HepG2 (cell line): ENCODE results near the gene IQCE. TPM values are rescaled to one million over a fixed set of nuclear protein-coding genes. Genes with fewer than 3 reads are reported as not detected.

Experiments used
- ATAC-seq: fragments of 200-7000 bp; cut with Tn5 transposase; 3 replicates; pipeline ENCODE4 v1.9.1; 2020; ENCODE audit warnings: mild to moderate bottlenecking, moderate library complexity
- BruUV-seq: library from RNA; stranded (reverse); fragments of 400-500 nt; replicated peaks from 2 replicates; lab custom pipeline; 2021; lab: Mats Ljungman, UMichigan
- CTCF ChIA-PET: fragments of 300-600 bp; formaldehyde crosslinking; extraction: SDS; loops from one replicate; lab custom pipeline; 2021; ENCODE audit warnings: low total read pairs, inconsistent platforms, low intra/inter-chr PET ratio; lab: Yijun Ruan, JAX
- POLR2A ChIA-PET: fragments of 350-600 bp; sonication (Branson Sonifier 250); formaldehyde crosslinking; loops from one replicate; lab custom pipeline; 2020; ENCODE audit warnings: antibody characterized with exemption, inconsistent platforms; lab: Yijun Ruan, JAX
- DNase-seq: peaks from one replicate; pipeline ENCODE4 v3.0.0-alpha.2; 2015; ENCODE audit warnings: low spot score
- FAIRE-seq: peaks from 3 replicates; lab custom pipeline; 2011; peaks lifted over from hg19 to GRCh38; lab: Jason Lieb, UNC
- H2AFZ ChIP-seq: one replicate; pipeline ENCODE4 v1.6.1; 2011; ENCODE audit warnings: low read length, inconsistent platforms
- H3K27ac ChIP-seq: fragments of 300-600 bp; 3 replicates; pipeline ENCODE4 v1.8.0; 2011; ENCODE audit warnings: mixed run types, mild to moderate bottlenecking, mixed read lengths, low read length, inconsistent platforms; ENCODE audit not compliant: insufficient read depth; ENCODE audit errors: extremely low read length
- H3K27me3 ChIP-seq, 2 experiments: fragments of 200-600 bp in 1 of 2; 2 replicates in 1 of 2; 3 replicates in 1 of 2; pipeline versions ENCODE4 v1.6.0 to v1.8.0; 2011; ENCODE audit warnings: low read length in 2 of 2, mild to moderate bottlenecking in 2 of 2, moderate library complexity in 2 of 2, inconsistent platforms in 1 of 2; ENCODE audit not compliant: insufficient read depth in 2 of 2, control insufficient read depth in 1 of 2
- H3K36me3 ChIP-seq, 2 experiments: fragments of 200-600 bp in 1 of 2; replicated peaks in 1 of 2; 2 replicates in 1 of 2; 3 replicates in 1 of 2; pipeline versions ENCODE4 v1.5.1 to v1.8.0; 2011; ENCODE audit warnings: low read length in 2 of 2, inconsistent platforms in 1 of 2; ENCODE audit not compliant: insufficient read depth in 2 of 2, control insufficient read depth in 1 of 2
- H3K4me1 ChIP-seq: 2 replicates; pipeline ENCODE4 v1.5.1; 2012; ENCODE audit warnings: low read length, inconsistent platforms; ENCODE audit not compliant: insufficient read depth
- H3K4me2 ChIP-seq: 2 replicates; pipeline ENCODE4 v1.6.0; 2011; ENCODE audit warnings: low read depth, low read length, inconsistent platforms
- H3K4me3 ChIP-seq, 3 experiments: fragments of 200-600 bp in 1 of 3; sonication (generic), shearing (Covaris generic) in 1 of 3; replicated peaks in 1 of 3; 2 replicates each; pipeline ENCODE4 v1.5.1; 2011 to 2016; ENCODE audit warnings: low read length in 3 of 3, inconsistent platforms in 2 of 3, low read depth in 2 of 3, mild to moderate bottlenecking in 2 of 3, control low read depth in 1 of 3, mixed read lengths in 1 of 3; ENCODE audit not compliant: insufficient read depth in 1 of 3
- H3K79me2 ChIP-seq: one replicate; pipeline ENCODE4 v1.6.1; 2011; ENCODE audit warnings: low read length, inconsistent platforms; ENCODE audit not compliant: insufficient read depth
- H3K9ac ChIP-seq: 2 replicates; pipeline ENCODE4 v1.6.0; 2011; ENCODE audit warnings: mild to moderate bottlenecking, low read depth, low read length, inconsistent platforms; ENCODE audit not compliant: insufficient read depth
- H3K9me3 ChIP-seq: 2 replicates; pipeline ENCODE4 v1.5.1; 2012; ENCODE audit warnings: mild to moderate bottlenecking, low read length
- H4K20me1 ChIP-seq: 2 replicates; pipeline ENCODE4 v1.6.0; 2011; ENCODE audit warnings: inconsistent platforms, mild to moderate bottlenecking, low read length, moderate library complexity; ENCODE audit not compliant: insufficient read depth
- HDAC2 ChIP-seq: sonication (generic); formaldehyde crosslinking; IDR thresholded peaks from 2 replicates; pipeline ENCODE4 v1.4.0; 2020; ENCODE audit warnings: missing genetic modification reagents
- MYC ChIP-seq: sonication (generic); formaldehyde crosslinking; IDR thresholded peaks from 2 replicates; pipeline ENCODE4 v1.9.0; 2021; ENCODE audit warnings: missing genetic modification reagents, borderline replicate concordance
- NR2F2 ChIP-seq: IDR thresholded peaks from 2 replicates; pipeline ENCODE4 v1.6.1; 2012; ENCODE audit warnings: low read depth, inconsistent platforms, borderline replicate concordance
- NR2F6 ChIP-seq, 2 experiments: IDR thresholded peaks; 2 replicates each; pipeline ENCODE4 v1.6.1; 2016; ENCODE audit warnings: antibody characterized with exemption in 1 of 2, mild to moderate bottlenecking in 1 of 2
- ZBTB7B ChIP-seq: sonication (generic); formaldehyde crosslinking; IDR thresholded peaks from 2 replicates; pipeline ENCODE4 v1.4.0; 2020; ENCODE audit warnings: missing genetic modification reagents
- WGBS: methylation state at CpG from one replicate; pipeline ENCODE4 v1.1.6; 2017; ENCODE audit warnings: low lambda C conversion rate; 5-methylcytosine and 5-hydroxymethylcytosine counted together
- in situ Hi-C: cut with HindIII; loops from 2 replicates; pipeline ENCODE4 v1.10.0; 2017; ENCODE audit warnings: low pct_unique_long_range_greater_than_20kb; ENCODE audit not compliant: extremely low pct_ligation_motif_present
- intact Hi-C: fragments of 100-400 bp; cut with micrococcal nuclease; formaldehyde crosslinking; loops from one replicate; pipeline ENCODE4 v1.10.0; 2022; ENCODE audit not compliant: unreplicated experiment
- polyA plus RNA-seq, 8 experiments: library from polyadenylated mRNA; depleted of rRNA in 3 of 8; stranded (reverse) in 7 of 8; unstranded in 1 of 8; fragments of >200 nt; fragmentation: Illumina TruSeq in 4 of 8; extraction: Trizol in 4 of 8; gene quantifications; 2 replicates each; pipeline versions ENCODE4 v1.2.1 to v1.2.3, GENCODE V29; 2011 to 2016; ENCODE audit warnings: low read depth in 4 of 8, missing spikeins in 1 of 8, mixed read lengths in 1 of 8; ENCODE audit not compliant: insufficient read depth in 1 of 8
- total RNA-seq, 5 experiments: library from RNA; depleted of rRNA; stranded (reverse); fragments of >200 nt; fragmentation: Illumina TruSeq; extraction: Trizol; gene quantifications; 2 replicates each; pipeline ENCODE4 v1.2.3, GENCODE V29; 2016; ENCODE audit warnings: low read depth in 1 of 5

IQCE gene
- total and polyA plus RNA-seq, 2 of the 13 experiments (the other 11 are each of a cell fraction or from before 2014, with no cell fraction given): 1.5 to 2.5 TPM

DNA sequence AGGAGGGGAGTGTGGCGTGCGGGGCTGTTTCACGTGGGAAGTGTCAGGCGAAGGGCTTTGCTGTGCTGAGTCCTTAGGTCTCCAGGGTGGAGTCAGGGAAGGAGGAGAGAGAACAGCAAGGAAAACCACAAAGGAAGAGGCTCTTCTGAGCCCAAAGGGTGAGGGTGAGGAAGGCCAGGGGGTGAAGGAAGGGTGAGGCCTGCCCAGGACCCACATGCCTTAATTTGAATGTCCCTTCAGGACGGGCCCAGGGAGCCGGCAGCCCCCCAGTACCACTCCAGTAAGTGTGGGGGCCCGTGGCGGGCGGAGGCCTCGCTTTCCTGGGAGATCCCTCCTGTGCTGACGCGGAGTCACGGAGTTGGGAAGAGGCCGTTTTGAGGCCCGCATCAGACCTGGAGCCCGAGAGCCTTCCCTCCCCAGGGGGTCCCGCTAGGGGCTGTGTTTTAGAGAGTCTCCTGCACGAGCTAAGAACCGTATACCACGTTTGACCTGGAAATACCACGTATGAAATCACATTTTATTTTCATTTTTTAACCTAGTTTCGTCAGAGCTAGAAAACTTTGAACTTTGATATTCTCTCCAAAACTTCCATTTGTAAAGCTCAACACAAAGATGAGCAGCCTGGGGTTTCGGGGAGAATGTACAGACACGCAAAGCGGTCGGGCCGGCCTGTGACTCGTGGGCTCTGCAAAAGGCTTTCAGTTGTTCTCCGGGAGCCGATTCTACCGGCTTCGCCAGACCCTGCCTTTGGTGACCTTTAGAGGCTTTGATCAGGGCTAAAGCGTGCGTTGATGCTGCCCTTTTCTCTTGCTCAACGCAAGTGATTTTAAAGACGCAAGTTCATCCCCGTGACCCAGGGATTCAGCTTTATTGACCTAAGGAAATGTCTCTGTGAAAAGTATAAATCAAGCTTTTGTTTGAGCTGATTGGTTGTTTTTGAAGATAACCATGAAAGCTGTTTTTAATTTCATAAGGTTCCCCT lies 49.4 kb downstream of the IQCE start:
- in situ Hi-C loops (no loop called here), intact Hi-C loops (loop anchor here (5.0 kb wide), 1 partner anchor 44 kb away; no protein-coding TSS in a partner anchor)
- H2AFZ ChIP-seq: no peak overlapping the region
- H3K4me2 ChIP-seq: peak overlapping the region; percentile 33
- no peak for ATAC-seq
- no peak for DNase-seq
- peak; percentile 4 for FAIRE-seq
- no peaks in the 10 kb centered on the region for H4K20me1 ChIP-seq
- 39% methylated on average over 32 of the region's 37 CpGs for WGBS
- no peak overlapping the region for H3K27ac ChIP-seq
- TF ChIP-seq NR2F6 (IDR thresholded peaks at IDR 0.05) (peak; percentile 42; the same call in 1 of the 2 replicates), NR2F6 (CRISPR knock-in tag; IDR thresholded peaks at IDR 0.05) (no peak), ZBTB7B (CRISPR knock-in tag) (0 out of 2 replicates have a peak, but pooled peaks have one; percentile 2), MYC (CRISPR knock-in tag) (no peak), HDAC2 (CRISPR knock-in tag) (0 out of 2 replicates have a peak, but pooled peaks have one; percentile 4), NR2F2 (0 out of 2 replicates have a peak, but pooled peaks have one; percentile 24)
- TF ChIP-seq, all 625 proteins: peak for 4
- ChIA-PET CTCF (interaction anchor here (1.8 kb wide), 1 partner anchor 43 kb away, joined by 7 read pairs; no protein-coding TSS in a partner anchor), POLR2A (interaction anchor here (0.6 to 1.9 kb wide), 9 partner anchors 13 to 73 kb away, joined by 3 to 8 read pairs (median 5); partner anchors contain the start of genes BRAT1 and TTYH3)
- no peaks in the 10 kb centered on the region for H3K79me2 ChIP-seq
- no peaks in the 10 kb centered on the region for H3K36me3 ChIP-seq
- 0 out of 5 replicates have a peak, but pooled peaks cover 0 to 6% of the 10 kb centered on the region in 2 experiments for H3K27me3 ChIP-seq
- H3K9me3 ChIP-seq: no peaks in the 10 kb centered on the region
- no peak overlapping the region for H3K9ac ChIP-seq
- BruUV-seq: no TSS peak
- peak overlapping the region in 1 of 3 experiments; percentile 3; a peak in 1 of 6 replicates for H3K4me3 ChIP-seq
- peaks cover 46% of the 10 kb centered on the region for H3K4me1 ChIP-seq
